ENCODE data around the gene PRMT6. TPM values are rescaled to one million over a fixed set of nuclear protein-coding genes. Genes with fewer than 3 reads are reported as not detected.
"Not testable (repeated sequence)": the region's sequence is repeated elsewhere in the genome, so short reads cannot be mapped to it uniquely, and the experiment has no call there.

Gene PRMT6
- 10 to 100 TPM in 11 of 12 donors, not detected in 1; 14.7 to 28.0 (median 19.1) TPM for polyA plus RNA-seq (ENCODE audit: insufficient read length in 12 of 12)
- long read RNA-seq, donor 1, transcript PRMT6-201 (1 exons, 2,616 nt): major isoform, 22 of 22 reads
- long read RNA-seq, donor 1, partial matches to known transcripts: 0 of 22 reads
- long read RNA-seq, donor 1, other reads (novel, unspliced or antisense): 0 of 22 reads
- long read RNA-seq, donor 2, transcript PRMT6-201 (1 exons, 2,616 nt): major isoform, 15 of 15 reads
- long read RNA-seq, donor 2, partial matches to known transcripts: 0 of 15 reads
- long read RNA-seq, donor 2, other reads (novel, unspliced or antisense): 0 of 15 reads
- long read RNA-seq, donor 3, transcript PRMT6-201 (1 exons, 2,616 nt): major isoform, 15 of 15 reads
- long read RNA-seq, donor 3, partial matches to known transcripts: 0 of 15 reads
- long read RNA-seq, donor 3, other reads (novel, unspliced or antisense): 0 of 15 reads
- long read RNA-seq, donor 4, transcript PRMT6-201 (1 exons, 2,616 nt): major isoform, 9 of 9 reads
- long read RNA-seq, donor 4, partial matches to known transcripts: 0 of 9 reads
- long read RNA-seq, donor 4, other reads (novel, unspliced or antisense): 0 of 9 reads
- long read RNA-seq, donor 5, transcript PRMT6-201 (1 exons, 2,616 nt): major isoform, 24 of 24 reads
- long read RNA-seq, donor 5, partial matches to known transcripts: 0 of 24 reads
- long read RNA-seq, donor 5, other reads (novel, unspliced or antisense): 0 of 24 reads
- long read RNA-seq, donor 6, transcript PRMT6-201 (1 exons, 2,616 nt): major isoform, 13 of 13 reads
- long read RNA-seq, donor 6, partial matches to known transcripts: 0 of 13 reads
- long read RNA-seq, donor 6, other reads (novel, unspliced or antisense): 0 of 13 reads
- long read RNA-seq, donor 7, transcript PRMT6-201 (1 exons, 2,616 nt): major isoform, 12 of 13 reads
- long read RNA-seq, donor 7, partial matches to known transcripts: 0 of 13 reads
- long read RNA-seq, donor 7, other reads (novel, unspliced or antisense): 0 of 13 reads
- long read RNA-seq, donor 8, transcript PRMT6-201 (1 exons, 2,616 nt): major isoform, 16 of 16 reads
- long read RNA-seq, donor 8, partial matches to known transcripts: 0 of 16 reads
- long read RNA-seq, donor 8, other reads (novel, unspliced or antisense): 0 of 16 reads
- long read RNA-seq, donor 9, transcript PRMT6-201 (1 exons, 2,616 nt): major isoform, 15 of 15 reads
- long read RNA-seq, donor 9, partial matches to known transcripts: 0 of 15 reads
- long read RNA-seq, donor 9, other reads (novel, unspliced or antisense): 0 of 15 reads
- long read RNA-seq, donor 10, transcript PRMT6-201 (1 exons, 2,616 nt): major isoform, 11 of 11 reads
- long read RNA-seq, donor 10, partial matches to known transcripts: 0 of 11 reads
- long read RNA-seq, donor 10, other reads (novel, unspliced or antisense): 0 of 11 reads
- long read RNA-seq, donor 11, transcript PRMT6-201 (1 exons, 2,616 nt): major isoform, 22 of 22 reads
- long read RNA-seq, donor 11, partial matches to known transcripts: 0 of 22 reads
- long read RNA-seq, donor 11, other reads (novel, unspliced or antisense): 0 of 22 reads

GRCh38 chr1:107056426-107057196 lies at the start of gene PRMT6:
TSS of gene PRMT6 (plus strand) at chr1:107056674. CDS start at chr1:107056716, 42 bp downstream.
- peak; percentile 90 for DNase-seq

- peak; percentile 80 for DNase-seq
Observed at GRCh38 chr1:107009281-107009680, 47.2 kb upstream of the PRMT6 start.

- DNase-seq: no peak
Observed at GRCh38 chr1:107010582-107010981, 45.9 kb upstream of the PRMT6 start.

- no peak for DNase-seq
Observed at GRCh38 chr1:107016376-107016978, 40.0 kb upstream of the PRMT6 start.

DNA sequence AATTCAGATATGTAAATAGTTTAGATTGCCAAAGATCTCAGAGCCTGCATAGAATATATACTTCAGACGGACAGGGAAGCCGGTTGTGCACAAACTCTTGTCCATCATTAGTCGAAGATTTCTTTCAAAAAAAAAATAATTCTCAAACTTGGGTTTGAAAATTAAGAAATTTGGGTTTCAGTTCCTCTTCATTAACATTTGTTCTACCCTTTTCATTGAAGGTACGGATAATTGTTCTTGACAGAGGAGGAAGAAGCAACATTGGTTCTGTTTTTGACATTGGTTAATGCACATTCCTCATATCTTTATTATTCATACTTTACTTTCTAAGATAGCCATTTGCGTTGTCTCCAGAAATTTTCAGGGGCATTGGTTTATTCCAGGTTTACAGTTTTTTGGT lies 38.0 kb upstream of the PRMT6 start:
- no peak for DNase-seq

- no peak for DNase-seq
Observed at GRCh38 chr1:107019166-107019565, 37.3 kb upstream of the PRMT6 start.

- DNase-seq: not testable (repeated sequence)
Observed at GRCh38 chr1:107038874-107039273, 17.6 kb upstream of the PRMT6 start.

GRCh38 chr1:107044310-107045220 lies 11.9 kb upstream of the PRMT6 start:
- not testable (repeated sequence) for DNase-seq

GRCh38 chr1:107047602-107048001 lies 8.9 kb upstream of the PRMT6 start:
- no peak for DNase-seq

- no peak for DNase-seq
Observed at GRCh38 chr1:107048241-107048640, 8.2 kb upstream of the PRMT6 start.

- no peak for DNase-seq
Observed at GRCh38 chr1:107051266-107051665, 5.2 kb upstream of the PRMT6 start.

DNA sequence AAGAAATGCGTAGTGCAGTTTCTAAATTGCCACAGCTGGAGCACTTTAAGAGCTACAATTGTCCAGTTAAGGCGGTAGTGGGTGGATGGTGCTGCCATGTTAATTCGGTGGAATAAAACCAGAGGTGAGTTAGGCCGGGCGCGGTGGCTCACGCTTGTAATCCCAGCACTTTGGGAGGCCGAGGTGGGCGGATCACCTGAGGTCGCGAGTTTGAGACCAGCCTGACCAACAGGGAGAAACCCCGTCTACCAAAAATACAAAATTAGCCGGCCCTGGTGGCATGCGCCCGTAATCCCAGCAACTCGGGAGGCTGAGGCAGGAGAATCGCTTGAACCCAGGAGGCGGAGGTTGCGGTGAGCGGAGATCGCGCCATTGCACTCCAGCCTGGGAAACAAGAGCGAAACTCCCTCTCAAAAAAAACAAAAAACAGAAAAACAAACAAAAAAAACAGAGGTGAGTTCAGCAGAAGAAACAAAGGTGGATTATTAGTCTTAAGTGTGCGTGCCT lies 502 bp upstream of the PRMT6 start:
- not testable (repeated sequence) for DNase-seq

DNA sequence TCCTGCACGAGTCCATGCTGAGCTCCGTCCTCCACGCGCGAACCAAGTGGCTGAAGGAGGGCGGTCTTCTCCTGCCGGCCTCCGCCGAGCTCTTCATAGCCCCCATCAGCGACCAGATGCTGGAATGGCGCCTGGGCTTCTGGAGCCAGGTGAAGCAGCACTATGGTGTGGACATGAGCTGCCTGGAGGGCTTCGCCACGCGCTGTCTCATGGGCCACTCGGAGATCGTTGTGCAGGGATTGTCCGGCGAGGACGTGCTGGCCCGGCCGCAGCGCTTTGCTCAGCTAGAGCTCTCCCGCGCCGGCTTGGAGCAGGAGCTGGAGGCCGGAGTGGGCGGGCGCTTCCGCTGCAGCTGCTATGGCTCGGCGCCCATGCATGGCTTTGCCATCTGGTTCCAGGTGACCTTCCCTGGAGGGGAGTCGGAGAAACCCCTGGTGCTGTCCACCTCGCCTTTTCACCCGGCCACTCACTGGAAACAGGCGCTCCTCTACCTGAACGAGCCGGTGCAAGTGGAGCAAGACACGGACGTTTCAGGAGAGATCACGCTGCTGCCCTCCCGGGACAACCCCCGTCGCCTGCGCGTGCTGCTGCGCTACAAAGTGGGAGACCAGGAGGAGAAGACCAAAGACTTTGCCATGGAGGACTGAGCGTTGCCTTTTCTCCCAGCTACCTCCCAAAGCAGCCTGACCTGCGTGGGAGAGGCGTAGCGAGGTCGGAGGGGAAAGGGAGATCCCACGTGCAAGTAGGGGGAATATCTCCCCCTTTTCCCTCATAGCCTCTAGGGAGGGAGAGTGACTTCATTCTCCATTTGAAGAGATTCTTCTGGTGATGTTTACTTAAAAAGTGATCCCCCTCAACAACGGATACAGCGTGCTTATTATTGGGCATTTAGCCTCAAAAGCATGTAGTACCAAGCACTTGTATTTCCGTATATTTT lies 991 bp downstream of the PRMT6 start:
- DNase-seq: peak; percentile 74

GRCh38 chr1:107058245-107059032 lies 2.0 kb downstream of the PRMT6 start:
- no peak for DNase-seq

DNA sequence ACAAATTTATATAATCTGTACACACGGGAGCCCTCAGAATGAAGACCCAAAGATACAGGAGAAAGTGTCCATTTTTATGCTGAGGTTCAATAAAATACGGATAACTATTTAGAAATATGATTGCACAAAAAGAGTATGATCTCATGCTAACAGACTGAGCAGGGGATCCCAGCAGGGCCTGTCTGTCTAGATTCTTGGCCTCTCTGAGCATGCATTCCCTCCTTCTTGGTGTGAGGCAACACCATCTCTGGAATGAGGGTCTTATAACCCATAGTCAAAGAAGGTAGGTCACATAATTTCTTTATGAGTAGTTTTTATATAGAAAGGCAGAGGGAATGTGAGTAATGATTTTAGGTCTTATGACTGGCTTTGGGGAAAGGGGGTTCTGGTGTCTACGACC lies 5.4 kb downstream of the PRMT6 start:
- DNase-seq: no peak

DNA sequence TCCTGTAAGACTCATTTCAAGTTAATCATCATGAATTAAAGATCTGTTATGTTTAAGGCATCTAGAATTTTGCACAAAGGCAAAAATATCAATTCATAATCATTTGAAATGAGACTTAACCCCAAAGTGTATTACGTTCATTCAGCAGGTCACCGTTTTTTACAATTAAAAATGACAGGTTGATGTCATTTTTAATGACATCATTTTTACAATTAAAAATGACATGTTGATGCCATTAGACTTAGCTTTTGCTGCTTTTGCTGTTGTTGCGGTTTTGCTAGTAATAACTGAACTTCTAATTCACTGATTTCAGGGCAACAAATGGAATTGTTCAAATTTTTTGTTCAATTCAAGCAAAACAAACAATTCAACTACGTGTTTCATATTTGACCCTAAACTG lies 17.0 kb downstream of the PRMT6 start:
- DNase-seq: no peak

DNA sequence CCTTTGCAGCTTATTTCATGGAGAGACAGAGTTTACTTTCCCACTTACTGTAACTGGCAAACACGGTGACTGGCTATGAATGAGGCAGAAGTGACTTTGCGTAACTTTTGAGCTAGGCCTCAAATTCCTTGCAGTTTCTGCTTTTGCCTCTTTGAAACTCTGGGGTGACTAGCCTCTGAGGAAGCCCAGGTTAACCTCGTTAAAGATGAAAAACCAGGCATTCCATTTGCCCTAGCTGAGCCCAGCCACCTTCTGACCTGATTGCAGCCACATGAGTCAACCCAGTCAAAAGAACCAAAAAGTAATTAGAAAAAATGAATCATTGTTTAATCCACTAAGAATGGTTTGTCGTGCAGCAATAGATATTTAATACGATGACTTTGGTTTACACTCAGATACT lies 20.4 kb downstream of the PRMT6 start:
- no peak for DNase-seq
